HCT116 (cell line): ENCODE data around the gene LIPE. TPM values are rescaled to one million over a fixed set of nuclear protein-coding genes. Genes with fewer than 3 reads are reported as not detected.
A peak's percentile ranks its signal among the peaks of the same experiment; 100 is the strongest.

ENCODE experiments used
- ATAC-seq: fragments of 200-7000 bp; cut with Tn5 transposase; 2 replicates; pipeline ENCODE4 v1.9.1; 2020; ENCODE audit warnings: mild to moderate bottlenecking, moderate library complexity
- BruUV-seq: library from RNA; stranded (reverse); fragments of 400-500 nt; replicated peaks from 2 replicates; lab custom pipeline; 2021; lab: Mats Ljungman, UMichigan
- CTCF ChIA-PET: fragments of 300-600 bp; sonication (Branson Sonifier 250); formaldehyde crosslinking; loops from one replicate; lab custom pipeline; 2021; ENCODE audit warnings: antibody characterized with exemption; lab: Charles Lee
- POLR2A ChIA-PET: fragments of 300-600, 350-600 bp; sonication (Branson Sonifier 250); formaldehyde crosslinking; loops from one replicate; lab custom pipeline; 2021; ENCODE audit warnings: antibody characterized with exemption; lab: Charles Lee
- RAD21 ChIA-PET, 2 experiments: fragments of 300-600 bp; sonication (Branson Sonifier 250); formaldehyde crosslinking; loops; one replicate each; lab custom pipeline; 2023; ENCODE audit warnings: low total read pairs in 2 of 2; ENCODE audit not compliant: uncharacterized antibody in 2 of 2, unreplicated experiment in 2 of 2, low non-redundant PET in 1 of 2; lab: Charles Lee
- DNase-seq: peaks from one replicate; pipeline ENCODE4 v3.0.0-alpha.2; 2010; ENCODE audit warnings: low read depth, low spot score
- H2AFZ ChIP-seq: fragments of 200-600 bp; shearing (Covaris generic), sonication (generic); 2 replicates; pipeline ENCODE4 v1.6.1; 2017; ENCODE audit warnings: low read depth, mixed run types, mixed read lengths, antibody characterized with exemption, low read length; ENCODE audit not compliant: poor library complexity, severe bottlenecking
- H3K27ac ChIP-seq: 2 replicates; pipeline ENCODE4 v1.5.1; 2012; ENCODE audit warnings: low read depth, low read length
- H3K27me3 ChIP-seq: fragments of 200-600 bp; sonication (generic); 2 replicates; pipeline ENCODE4 v1.6.1; 2016; ENCODE audit warnings: mixed run types, low read length, mixed read lengths; ENCODE audit not compliant: insufficient read depth
- H3K36me3 ChIP-seq, 2 experiments: fragments of 200-500 bp in 1 of 2; fragments of 200-600 bp in 1 of 2; sonication (Bioruptor generic) in 1 of 2; sonication (generic) in 1 of 2; 2 replicates each; pipeline versions ENCODE4 v1.5.1 to v1.6.1; 2014 to 2016; ENCODE audit warnings: low read length in 2 of 2, inconsistent platforms in 1 of 2, mixed read lengths in 1 of 2, mixed run types in 1 of 2; ENCODE audit not compliant: insufficient read depth in 2 of 2, control insufficient read depth in 1 of 2
- H3K4me1 ChIP-seq, 2 experiments: fragments of 200-600 bp in 1 of 2; sonication (generic) in 1 of 2; 2 replicates each; pipeline versions ENCODE4 v1.5.1 to v1.6.1; 2012 to 2017; ENCODE audit warnings: low read length in 2 of 2, inconsistent platforms in 1 of 2, mild to moderate bottlenecking in 1 of 2, mixed read lengths in 1 of 2, mixed run types in 1 of 2, moderate library complexity in 1 of 2; ENCODE audit not compliant: insufficient read depth in 2 of 2, control insufficient read depth in 1 of 2
- H3K4me2 ChIP-seq: fragments of 200-600 bp; sonication (generic); 2 replicates; pipeline ENCODE4 v1.6.1; 2017; ENCODE audit warnings: mixed run types, low read length, mixed read lengths
- H3K4me3 ChIP-seq, 2 experiments: fragments of 200-600 bp in 1 of 2; sonication (generic) in 1 of 2; replicated peaks in 1 of 2; 2 replicates each; pipeline ENCODE4 v1.5.1; 2011 to 2016; ENCODE audit warnings: low read length in 2 of 2, control low read depth in 1 of 2, low read depth in 1 of 2, mild to moderate bottlenecking in 1 of 2, mixed read lengths in 1 of 2, mixed run types in 1 of 2
- H3K79me2 ChIP-seq: fragments of 200-600 bp; sonication (generic); 2 replicates; pipeline ENCODE4 v1.6.1; 2017; ENCODE audit warnings: mild to moderate bottlenecking, mixed run types, low read length, moderate library complexity, mixed read lengths; ENCODE audit not compliant: insufficient read depth
- H3K9ac ChIP-seq: fragments of 200-600 bp; sonication (generic); 2 replicates; pipeline ENCODE4 v1.6.1; 2016; ENCODE audit warnings: low read length, mixed read lengths
- H3K9me2 ChIP-seq: fragments of 200-600 bp; sonication (generic), shearing (Covaris generic); 2 replicates; pipeline ENCODE4 v1.6.1; 2017; ENCODE audit warnings: mixed run types, mild to moderate bottlenecking, moderate library complexity; ENCODE audit not compliant: insufficient read depth
- H3K9me3 ChIP-seq, 2 experiments: fragments of 200-500 bp in 1 of 2; fragments of 200-600 bp in 1 of 2; sonication (Bioruptor generic) in 1 of 2; sonication (generic) in 1 of 2; 2 replicates each; pipeline ENCODE4 v1.6.1; 2014 to 2017; ENCODE audit warnings: low read length in 2 of 2, mixed read lengths in 2 of 2, inconsistent platforms in 1 of 2, low read depth in 1 of 2, mild to moderate bottlenecking in 1 of 2, mixed run types in 1 of 2, moderate library complexity in 1 of 2; ENCODE audit not compliant: control insufficient read depth in 1 of 2, insufficient read depth in 1 of 2
- H4K20me1 ChIP-seq: fragments of 200-600 bp; sonication (generic), shearing (Covaris generic); 2 replicates; pipeline ENCODE4 v1.6.1; 2017; ENCODE audit warnings: mixed run types, mild to moderate bottlenecking, moderate library complexity; ENCODE audit not compliant: insufficient read depth
- CBX3 ChIP-seq: IDR thresholded peaks from 2 replicates; pipeline ENCODE4 v1.6.1; 2012; ENCODE audit warnings: low read depth
- CEBPB ChIP-seq: IDR thresholded peaks from 2 replicates; pipeline ENCODE4 v1.6.1; 2012; ENCODE audit warnings: low read depth
- EGR1 ChIP-seq: IDR thresholded peaks from 2 replicates; pipeline ENCODE4 v1.6.1; 2012; ENCODE audit warnings: low read depth
- EZH2phosphoT487 ChIP-seq: fragments of 200-600 bp; IDR thresholded peaks from 2 replicates; pipeline ENCODE4 v1.6.1; 2018; ENCODE audit warnings: antibody characterized with exemption, borderline replicate concordance
- FOSL1 ChIP-seq: IDR thresholded peaks from 2 replicates; pipeline ENCODE4 v1.6.1; 2012; ENCODE audit warnings: low read depth
- JUND ChIP-seq: IDR thresholded peaks from 2 replicates; pipeline ENCODE4 v1.6.1; 2012
- POLR2A ChIP-seq: IDR thresholded peaks from 2 replicates; pipeline ENCODE4 v1.7.0; 2011; ENCODE audit warnings: borderline replicate concordance; ENCODE audit not compliant: insufficient read depth, insufficient read length; ENCODE audit errors: extremely low read depth
- RAD21 ChIP-seq: IDR thresholded peaks from 2 replicates; pipeline ENCODE4 v1.6.1; 2012; ENCODE audit warnings: low read depth, mild to moderate bottlenecking
- SIN3A ChIP-seq: IDR thresholded peaks from 2 replicates; pipeline ENCODE4 v1.6.1; 2012; ENCODE audit warnings: low read depth
- SP1 ChIP-seq: IDR thresholded peaks from 2 replicates; pipeline ENCODE4 v1.6.1; 2012; ENCODE audit warnings: low read depth
- SRF ChIP-seq: IDR thresholded peaks from 2 replicates; pipeline ENCODE4 v1.6.1; 2012; ENCODE audit warnings: low read depth
- TCF7L2 ChIP-seq: IDR thresholded peaks from 2 replicates; pipeline ENCODE4 v1.7.0; 2011; ENCODE audit warnings: borderline replicate concordance, inconsistent platforms; ENCODE audit not compliant: insufficient read depth, insufficient read length; ENCODE audit errors: extremely low read depth
- YY1 ChIP-seq: IDR thresholded peaks from 2 replicates; pipeline ENCODE4 v1.6.1; 2011; ENCODE audit warnings: low read length, low read depth, moderate library complexity, mild to moderate bottlenecking; ENCODE audit not compliant: insufficient replicate concordance; ENCODE audit errors: extremely low read depth
- ZFX ChIP-seq: fragments of 450-650 bp; IDR thresholded peaks from 2 replicates; pipeline ENCODE4 v1.6.1; 2017
- ZNF274 ChIP-seq: fragments of 200-500 bp; sonication (Bioruptor generic); IDR thresholded peaks from 2 replicates; pipeline ENCODE4 v1.6.1; 2014; ENCODE audit warnings: mild to moderate bottlenecking, low read depth, low read length, inconsistent platforms
- intact Hi-C: fragments of 100-400 bp; cut with micrococcal nuclease; formaldehyde crosslinking; loops from 2 replicates; pipeline ENCODE4 v1.10.0; 2022
- total RNA-seq: library from RNA; stranded (reverse); gene quantifications from one replicate; pipeline ENCODE4 v1.2.1, GENCODE V29; 2021; ENCODE audit not compliant: unreplicated experiment
- TF ChIP-seq, protein P1 (sequence below): IDR thresholded peaks from 2 replicates; pipeline ENCODE4 v1.6.1; 2012
- TF ChIP-seq, protein P2 (sequence below): IDR thresholded peaks from 2 replicates; pipeline ENCODE4 v1.6.1; 2012; ENCODE audit warnings: low read depth
- TF ChIP-seq, protein P3 (sequence below), 3 experiments: fragments of 200-600 bp in 1 of 3; sonication (generic) in 1 of 3; IDR thresholded peaks in 2 of 3; conservative IDR thresholded peaks in 1 of 3; 2 replicates each; pipeline ENCODE4 v1.5.1; 2012 to 2017; ENCODE audit warnings: low read depth in 2 of 3, low read length in 2 of 3, antibody characterized with exemption in 1 of 3, borderline replicate concordance in 1 of 3, control low read depth in 1 of 3, mild to moderate bottlenecking in 1 of 3, mixed read lengths in 1 of 3, mixed run types in 1 of 3, moderate library complexity in 1 of 3; ENCODE audit not compliant: insufficient read depth in 1 of 3
- TF ChIP-seq, protein P4 (sequence below): IDR thresholded peaks from 2 replicates; pipeline ENCODE4 v1.6.1; 2012

The LIPE gene
- total RNA-seq, 1 experiment from 2014 or later: 11.3 TPM

DNA sequence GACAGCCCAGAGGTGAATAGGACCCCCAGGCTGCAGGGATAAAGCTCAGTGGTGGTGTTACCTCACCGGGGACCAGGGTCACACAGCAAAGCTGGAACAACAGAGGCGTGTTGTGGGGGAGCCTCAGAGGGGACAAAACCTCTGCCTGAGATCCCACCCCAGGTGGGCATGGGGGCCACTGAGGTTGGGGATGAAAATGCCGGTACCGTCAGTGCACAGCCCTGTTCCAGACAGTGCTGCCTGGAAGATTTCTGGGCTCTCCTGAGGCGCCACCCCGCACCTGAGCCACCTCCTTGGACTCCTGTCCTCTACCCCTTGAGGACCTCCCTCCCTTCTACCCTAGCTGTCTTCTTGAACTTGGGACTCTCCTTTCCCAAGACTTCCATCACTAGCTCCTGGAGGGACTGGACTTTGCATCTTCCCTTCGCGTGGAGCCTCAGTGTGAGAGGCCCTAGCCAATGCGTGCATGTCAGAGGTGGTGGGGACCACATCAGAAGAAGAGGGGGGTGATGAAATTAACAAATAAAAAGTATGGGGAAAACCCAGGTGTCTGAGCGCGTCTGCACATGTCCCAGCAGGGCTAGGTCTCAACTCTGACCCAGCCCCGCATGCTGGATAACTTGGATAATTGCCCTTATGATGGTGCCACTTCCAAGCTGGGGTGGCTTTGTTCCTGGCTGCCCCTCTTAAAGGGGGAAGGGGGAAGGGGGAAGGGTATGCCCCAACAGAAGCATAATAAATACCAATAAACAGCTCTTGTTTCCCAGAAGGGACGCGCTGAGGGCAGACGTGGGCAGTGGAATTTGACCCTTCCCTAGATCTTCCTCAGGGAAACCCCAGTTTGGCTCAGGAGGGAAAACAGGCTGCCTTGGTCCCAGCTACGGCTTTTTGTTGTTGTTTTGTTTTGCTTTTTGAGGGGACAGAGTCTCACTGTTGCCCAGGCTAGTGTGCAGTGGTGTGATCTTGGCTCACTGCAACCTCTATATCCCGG lies 48.7 kb downstream of the LIPE start:
- H3K9me3 ChIP-seq: no peaks in the 10 kb centered on the region
- no peak overlapping the region for H3K4me2 ChIP-seq
- no peak overlapping the region for H3K27ac ChIP-seq
- H3K27me3 ChIP-seq: no peaks in the 10 kb centered on the region
- BruUV-seq: no TSS peak
- ATAC-seq (0 out of 2 replicates have a peak, but pooled peaks have one; percentile 18), DNase-seq (no peak)
- H3K4me1 ChIP-seq: no peaks in the 10 kb centered on the region
- no peak overlapping the region for H3K9ac ChIP-seq
- H4K20me1 ChIP-seq: no peaks in the 10 kb centered on the region
- no peaks in the 10 kb centered on the region for H3K79me2 ChIP-seq
- POLR2A ChIA-PET: interaction anchor here (1.7 kb wide), 1 partner anchor 18 kb away, joined by 5 read pairs; no protein-coding TSS in a partner anchor
- no peaks in the 10 kb centered on the region for H3K36me3 ChIP-seq
- intact Hi-C loops: no loop called here
- H2AFZ ChIP-seq: no peak overlapping the region
- RAD21 ChIA-PET: interaction anchor here in 1 of 2 experiments (0.6 kb wide), 1 partner anchor 68 kb away, joined by 3 read pairs; no protein-coding TSS in a partner anchor
- CTCF ChIA-PET: no interaction called here
- H3K4me3 ChIP-seq: no peak overlapping the region
- H3K9me2 ChIP-seq: no peaks in the 10 kb centered on the region
- TF ChIP-seq ZNF274: no peak
- TF ChIP-seq YY1: no peak
- TF ChIP-seq, protein P1, sequence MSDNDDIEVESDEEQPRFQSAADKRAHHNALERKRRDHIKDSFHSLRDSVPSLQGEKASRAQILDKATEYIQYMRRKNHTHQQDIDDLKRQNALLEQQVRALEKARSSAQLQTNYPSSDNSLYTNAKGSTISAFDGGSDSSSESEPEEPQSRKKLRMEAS: no peak
- no peak for TF ChIP-seq ZFX
- no peak for TF ChIP-seq RAD21
- TF ChIP-seq EGR1: no peak
- TF ChIP-seq JUND: no peak
- no peak for TF ChIP-seq POLR2A
- TF ChIP-seq, protein P2, sequence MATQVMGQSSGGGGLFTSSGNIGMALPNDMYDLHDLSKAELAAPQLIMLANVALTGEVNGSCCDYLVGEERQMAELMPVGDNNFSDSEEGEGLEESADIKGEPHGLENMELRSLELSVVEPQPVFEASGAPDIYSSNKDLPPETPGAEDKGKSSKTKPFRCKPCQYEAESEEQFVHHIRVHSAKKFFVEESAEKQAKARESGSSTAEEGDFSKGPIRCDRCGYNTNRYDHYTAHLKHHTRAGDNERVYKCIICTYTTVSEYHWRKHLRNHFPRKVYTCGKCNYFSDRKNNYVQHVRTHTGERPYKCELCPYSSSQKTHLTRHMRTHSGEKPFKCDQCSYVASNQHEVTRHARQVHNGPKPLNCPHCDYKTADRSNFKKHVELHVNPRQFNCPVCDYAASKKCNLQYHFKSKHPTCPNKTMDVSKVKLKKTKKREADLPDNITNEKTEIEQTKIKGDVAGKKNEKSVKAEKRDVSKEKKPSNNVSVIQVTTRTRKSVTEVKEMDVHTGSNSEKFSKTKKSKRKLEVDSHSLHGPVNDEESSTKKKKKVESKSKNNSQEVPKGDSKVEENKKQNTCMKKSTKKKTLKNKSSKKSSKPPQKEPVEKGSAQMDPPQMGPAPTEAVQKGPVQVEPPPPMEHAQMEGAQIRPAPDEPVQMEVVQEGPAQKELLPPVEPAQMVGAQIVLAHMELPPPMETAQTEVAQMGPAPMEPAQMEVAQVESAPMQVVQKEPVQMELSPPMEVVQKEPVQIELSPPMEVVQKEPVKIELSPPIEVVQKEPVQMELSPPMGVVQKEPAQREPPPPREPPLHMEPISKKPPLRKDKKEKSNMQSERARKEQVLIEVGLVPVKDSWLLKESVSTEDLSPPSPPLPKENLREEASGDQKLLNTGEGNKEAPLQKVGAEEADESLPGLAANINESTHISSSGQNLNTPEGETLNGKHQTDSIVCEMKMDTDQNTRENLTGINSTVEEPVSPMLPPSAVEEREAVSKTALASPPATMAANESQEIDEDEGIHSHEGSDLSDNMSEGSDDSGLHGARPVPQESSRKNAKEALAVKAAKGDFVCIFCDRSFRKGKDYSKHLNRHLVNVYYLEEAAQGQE: no peak
- no peak for TF ChIP-seq CEBPB
- TF ChIP-seq SP1: no peak
- no peak for TF ChIP-seq FOSL1
- TF ChIP-seq, protein P3, sequence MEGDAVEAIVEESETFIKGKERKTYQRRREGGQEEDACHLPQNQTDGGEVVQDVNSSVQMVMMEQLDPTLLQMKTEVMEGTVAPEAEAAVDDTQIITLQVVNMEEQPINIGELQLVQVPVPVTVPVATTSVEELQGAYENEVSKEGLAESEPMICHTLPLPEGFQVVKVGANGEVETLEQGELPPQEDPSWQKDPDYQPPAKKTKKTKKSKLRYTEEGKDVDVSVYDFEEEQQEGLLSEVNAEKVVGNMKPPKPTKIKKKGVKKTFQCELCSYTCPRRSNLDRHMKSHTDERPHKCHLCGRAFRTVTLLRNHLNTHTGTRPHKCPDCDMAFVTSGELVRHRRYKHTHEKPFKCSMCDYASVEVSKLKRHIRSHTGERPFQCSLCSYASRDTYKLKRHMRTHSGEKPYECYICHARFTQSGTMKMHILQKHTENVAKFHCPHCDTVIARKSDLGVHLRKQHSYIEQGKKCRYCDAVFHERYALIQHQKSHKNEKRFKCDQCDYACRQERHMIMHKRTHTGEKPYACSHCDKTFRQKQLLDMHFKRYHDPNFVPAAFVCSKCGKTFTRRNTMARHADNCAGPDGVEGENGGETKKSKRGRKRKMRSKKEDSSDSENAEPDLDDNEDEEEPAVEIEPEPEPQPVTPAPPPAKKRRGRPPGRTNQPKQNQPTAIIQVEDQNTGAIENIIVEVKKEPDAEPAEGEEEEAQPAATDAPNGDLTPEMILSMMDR (IDR thresholded peaks at IDR 0.05 in 2 of 3, conservative IDR thresholded peaks at IDR 0.05 in 1 of 3; ENCODE audit: borderline replicate concordance in 1 of 3, insufficient read depth in 1 of 3, low read depth in 2 of 3, low read length in 2 of 3): no peak
- no peak for TF ChIP-seq SRF
- TF ChIP-seq TCF7L2: no peak
- TF ChIP-seq, protein P4, sequence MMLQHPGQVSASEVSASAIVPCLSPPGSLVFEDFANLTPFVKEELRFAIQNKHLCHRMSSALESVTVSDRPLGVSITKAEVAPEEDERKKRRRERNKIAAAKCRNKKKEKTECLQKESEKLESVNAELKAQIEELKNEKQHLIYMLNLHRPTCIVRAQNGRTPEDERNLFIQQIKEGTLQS: no peak
- no peak for TF ChIP-seq SIN3A
- no peak for TF ChIP-seq EZH2phosphoT487
- no peak for TF ChIP-seq CBX3
